HepG2 (cell line): ENCODE data around the gene DVL3. TPM values are rescaled to one million over a fixed set of nuclear protein-coding genes. Genes with fewer than 3 reads are reported as not detected.

Source experiments
- ESRRA ChIP-seq: sonication (generic); formaldehyde crosslinking; IDR thresholded peaks from 2 replicates; pipeline ENCODE4 v1.5.1; 2020; ENCODE audit warnings: mild to moderate bottlenecking, low read depth, missing genetic modification reagents
- HNF1B ChIP-seq: sonication (generic); formaldehyde crosslinking; IDR thresholded peaks from 2 replicates; pipeline ENCODE4 v1.5.1; 2020; ENCODE audit warnings: mild to moderate bottlenecking, moderate library complexity, missing genetic modification reagents
- MAX ChIP-seq: IDR thresholded peaks from 2 replicates; pipeline ENCODE4 v1.6.1; 2012; ENCODE audit warnings: inconsistent platforms
- MTF1 ChIP-seq: sonication (generic); formaldehyde crosslinking; IDR thresholded peaks from 2 replicates; pipeline ENCODE4 v1.5.0; 2020; ENCODE audit warnings: missing genetic modification reagents
- PAF1 ChIP-seq: IDR thresholded peaks from 2 replicates; pipeline ENCODE4 v1.6.1; 2016; ENCODE audit warnings: missing genetic modification reagents, missing compliant biosample characterization
- TCF7L2 ChIP-seq: IDR thresholded peaks from 2 replicates; pipeline ENCODE4 v1.6.1; 2011; ENCODE audit warnings: mild to moderate bottlenecking, low read depth, low read length, moderate library complexity
- ZBTB21 ChIP-seq: sonication (generic); formaldehyde crosslinking; IDR thresholded peaks from 2 replicates; pipeline ENCODE4 v1.4.0; 2020; ENCODE audit warnings: missing genetic modification reagents
- ZBTB8A ChIP-seq: sonication (generic); formaldehyde crosslinking; IDR thresholded peaks from 2 replicates; pipeline ENCODE4 v1.4.0; 2020; ENCODE audit warnings: mild to moderate bottlenecking, low read depth, missing genetic modification reagents, borderline replicate concordance
- ZNF251 ChIP-seq: sonication (generic); formaldehyde crosslinking; IDR thresholded peaks from 2 replicates; pipeline ENCODE4 v1.9.0; 2021; ENCODE audit warnings: mild to moderate bottlenecking, missing genetic modification reagents
- ZNF407 ChIP-seq: sonication (generic); formaldehyde crosslinking; IDR thresholded peaks from one replicate; pipeline ENCODE4 v1.5.1; 2020; ENCODE audit warnings: mild to moderate bottlenecking, missing genetic modification reagents; ENCODE audit errors: not compliant biosample characterization
- ZNF674 ChIP-seq: sonication (generic); formaldehyde crosslinking; IDR thresholded peaks from 2 replicates; pipeline ENCODE4 v1.5.0; 2020; ENCODE audit warnings: low read depth, mild to moderate bottlenecking, missing genetic modification reagents
- ZNF678 ChIP-seq: sonication (generic); formaldehyde crosslinking; IDR thresholded peaks from 2 replicates; pipeline ENCODE4 v1.4.0; 2020; ENCODE audit warnings: mild to moderate bottlenecking, missing genetic modification reagents
- polyA plus RNA-seq, 8 experiments: library from polyadenylated mRNA; depleted of rRNA in 3 of 8; stranded (reverse) in 7 of 8; unstranded in 1 of 8; fragments of >200 nt; fragmentation: Illumina TruSeq in 4 of 8; extraction: Trizol in 4 of 8; gene quantifications; 2 replicates each; pipeline versions ENCODE4 v1.2.1 to v1.2.3, GENCODE V29; 2011 to 2016; ENCODE audit warnings: low read depth in 4 of 8, missing spikeins in 1 of 8, mixed read lengths in 1 of 8; ENCODE audit not compliant: insufficient read depth in 1 of 8
- total RNA-seq, 5 experiments: library from RNA; depleted of rRNA; stranded (reverse); fragments of >200 nt; fragmentation: Illumina TruSeq; extraction: Trizol; gene quantifications; 2 replicates each; pipeline ENCODE4 v1.2.3, GENCODE V29; 2016; ENCODE audit warnings: low read depth in 1 of 5
- TF ChIP-seq, protein P1 (sequence below): sonication (generic); formaldehyde crosslinking; IDR thresholded peaks from 2 replicates; pipeline ENCODE4 v1.4.0; 2020; ENCODE audit warnings: mild to moderate bottlenecking, missing genetic modification reagents
- TF ChIP-seq, protein P2 (sequence below): sonication (generic); formaldehyde crosslinking; IDR thresholded peaks from 2 replicates; pipeline ENCODE4 v1.4.0; 2020; ENCODE audit warnings: missing genetic modification reagents

The DVL3 gene
- total and polyA plus RNA-seq, 2 of the 13 experiments (the other 11 are each of a cell fraction or from before 2014, with no cell fraction given), result 29.0 to 36.1 TPM

- TF ChIP-seq ZNF407, result peak; percentile 46
- no peak for TF ChIP-seq ZBTB8A (CRISPR knock-in tag)
- peak; percentile 63; the same call in 1 of the 2 replicates for TF ChIP-seq ZNF678 (CRISPR knock-in tag)
- TF ChIP-seq ESRRA, result no peak
- peak; percentile 99 for TF ChIP-seq MAX
- TF ChIP-seq HNF1B (CRISPR knock-in tag), result no peak
- TF ChIP-seq PAF1, result no peak
- TF ChIP-seq MTF1, result no peak; the same call in 1 of the 2 replicates
- TF ChIP-seq TCF7L2, result no peak
- no peak for TF ChIP-seq ZNF251
- TF ChIP-seq, protein P1, sequence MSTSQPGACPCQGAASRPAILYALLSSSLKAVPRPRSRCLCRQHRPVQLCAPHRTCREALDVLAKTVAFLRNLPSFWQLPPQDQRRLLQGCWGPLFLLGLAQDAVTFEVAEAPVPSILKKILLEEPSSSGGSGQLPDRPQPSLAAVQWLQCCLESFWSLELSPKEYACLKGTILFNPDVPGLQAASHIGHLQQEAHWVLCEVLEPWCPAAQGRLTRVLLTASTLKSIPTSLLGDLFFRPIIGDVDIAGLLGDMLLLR (CRISPR knock-in tag), result peak; percentile 67; the same call in 1 of the 2 replicates
- TF ChIP-seq, protein P2, sequence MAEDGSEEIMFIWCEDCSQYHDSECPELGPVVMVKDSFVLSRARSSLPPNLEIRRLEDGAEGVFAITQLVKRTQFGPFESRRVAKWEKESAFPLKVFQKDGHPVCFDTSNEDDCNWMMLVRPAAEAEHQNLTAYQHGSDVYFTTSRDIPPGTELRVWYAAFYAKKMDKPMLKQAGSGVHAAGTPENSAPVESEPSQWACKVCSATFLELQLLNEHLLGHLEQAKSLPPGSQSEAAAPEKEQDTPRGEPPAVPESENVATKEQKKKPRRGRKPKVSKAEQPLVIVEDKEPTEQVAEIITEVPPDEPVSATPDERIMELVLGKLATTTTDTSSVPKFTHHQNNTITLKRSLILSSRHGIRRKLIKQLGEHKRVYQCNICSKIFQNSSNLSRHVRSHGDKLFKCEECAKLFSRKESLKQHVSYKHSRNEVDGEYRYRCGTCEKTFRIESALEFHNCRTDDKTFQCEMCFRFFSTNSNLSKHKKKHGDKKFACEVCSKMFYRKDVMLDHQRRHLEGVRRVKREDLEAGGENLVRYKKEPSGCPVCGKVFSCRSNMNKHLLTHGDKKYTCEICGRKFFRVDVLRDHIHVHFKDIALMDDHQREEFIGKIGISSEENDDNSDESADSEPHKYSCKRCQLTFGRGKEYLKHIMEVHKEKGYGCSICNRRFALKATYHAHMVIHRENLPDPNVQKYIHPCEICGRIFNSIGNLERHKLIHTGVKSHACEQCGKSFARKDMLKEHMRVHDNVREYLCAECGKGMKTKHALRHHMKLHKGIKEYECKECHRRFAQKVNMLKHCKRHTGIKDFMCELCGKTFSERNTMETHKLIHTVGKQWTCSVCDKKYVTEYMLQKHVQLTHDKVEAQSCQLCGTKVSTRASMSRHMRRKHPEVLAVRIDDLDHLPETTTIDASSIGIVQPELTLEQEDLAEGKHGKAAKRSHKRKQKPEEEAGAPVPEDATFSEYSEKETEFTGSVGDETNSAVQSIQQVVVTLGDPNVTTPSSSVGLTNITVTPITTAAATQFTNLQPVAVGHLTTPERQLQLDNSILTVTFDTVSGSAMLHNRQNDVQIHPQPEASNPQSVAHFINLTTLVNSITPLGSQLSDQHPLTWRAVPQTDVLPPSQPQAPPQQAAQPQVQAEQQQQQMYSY (CRISPR knock-in tag), result peak; percentile 84
- no peak for TF ChIP-seq ZNF674 (CRISPR knock-in tag)
- TF ChIP-seq ZBTB21, result no peak
These were observed 21.1 kb upstream of the DVL3 start (continued) for GRCh38 chr3:184133840-184134745.
